Measurements from ENCODE around the gene DOCK8. TPM values are rescaled to one million over a fixed set of nuclear protein-coding genes. Genes with fewer than 3 reads are reported as not detected.
"Not testable (repeated sequence)": the region's sequence is repeated elsewhere in the genome, so short reads cannot be mapped to it uniquely, and the experiment has no call there.

DOCK8 gene
- total RNA-seq, 1 experiment from 2014 or later, result 1.4 TPM

DNA sequence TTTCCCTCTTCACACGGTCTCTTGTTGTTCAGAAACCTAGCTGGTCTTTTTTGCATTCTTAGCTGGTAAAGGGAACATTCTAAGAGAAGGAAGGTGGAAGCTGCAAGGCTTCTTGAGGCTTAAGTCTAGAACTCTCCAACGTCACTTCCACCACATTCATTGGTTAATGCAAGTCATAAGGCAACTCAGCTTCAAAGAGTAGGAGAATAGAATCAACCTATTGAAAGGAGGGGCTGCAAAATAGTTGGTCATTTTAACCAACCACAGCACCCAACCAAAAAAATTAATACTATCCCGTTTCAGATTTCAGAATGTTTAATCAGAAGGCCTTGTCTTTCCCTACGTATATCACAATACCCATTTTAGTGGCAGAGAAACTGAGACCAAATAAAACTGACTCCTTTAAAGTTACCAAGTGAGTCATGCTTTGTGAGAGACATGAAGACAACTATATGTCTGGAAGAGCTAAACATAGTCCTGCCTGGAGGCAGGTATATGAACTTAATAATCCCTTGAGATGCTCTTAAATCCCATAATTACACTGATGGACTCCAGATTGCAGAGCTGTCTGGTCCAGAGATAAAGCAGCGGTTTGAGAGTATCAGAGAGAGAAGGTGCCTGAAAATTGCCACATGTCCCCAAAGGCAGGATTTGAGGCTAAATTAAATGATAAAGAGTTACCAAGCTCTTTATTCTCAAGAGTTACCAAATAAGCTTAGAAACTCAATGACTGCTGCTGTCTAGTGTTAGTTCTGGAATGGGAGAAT lies 14.4 kb downstream of the DOCK8 start:
- Mint-ChIP-seq H3K27ac (no peak overlapping the region), H3K4me3 (no peak overlapping the region), H3K36me3 (ENCODE audit: insufficient read depth in 1 of 3, low read depth in 3 of 3) (no peaks in the 10 kb centered on the region), H3K9me3 (peaks cover 4 to 5% of the 10 kb centered on the region in 2 experiments; a peak in 2 of 5 replicates), H3K4me1 (no peaks in the 10 kb centered on the region), H3K27me3 (ENCODE audit: low read depth) (peaks cover 8% of the 10 kb centered on the region)
- H4K8ac ChIP-seq (replicated peaks; ENCODE audit: insufficient read length, low read depth, low read length), result no peak overlapping the region
- H4K20me1 ChIP-seq (ENCODE audit: control insufficient read depth, insufficient read depth, insufficient read length), result no peaks in the 10 kb centered on the region
- no peak overlapping the region for H2BK20ac ChIP-seq (ENCODE audit: low read depth, low read length, poor library complexity, severe bottlenecking)
- no peak overlapping the region for H3K56ac ChIP-seq (ENCODE audit: insufficient read length, low read depth, low read length)
- no peak overlapping the region for H3K4ac ChIP-seq (ENCODE audit: low read depth, low read length)
- H3K79me1 ChIP-seq (ENCODE audit: insufficient read depth, low read depth, low read length, poor library complexity, severe bottlenecking), result no peaks in the 10 kb centered on the region
- H2BK120ac ChIP-seq (ENCODE audit: low read depth, low read length, poor library complexity, severe bottlenecking), result no peak overlapping the region
- no peak overlapping the region for H3K27ac ChIP-seq (ENCODE audit: insufficient read length, low read depth, low read length)
- no peak overlapping the region for H2AK5ac ChIP-seq (ENCODE audit: insufficient read length, low read length)
- H3K9ac ChIP-seq (ENCODE audit: extremely low read depth, insufficient read length, low read length), result no peak overlapping the region
- no peak overlapping the region for H2BK12ac ChIP-seq (ENCODE audit: insufficient read length, low read depth, low read length)
- no peak overlapping the region for H3K14ac ChIP-seq (ENCODE audit: insufficient read depth, low read length)
- H3K23me2 ChIP-seq (ENCODE audit: insufficient read length, low read depth, low read length, poor library complexity, severe bottlenecking), result no peaks in the 10 kb centered on the region
- no peak overlapping the region for H2AFZ ChIP-seq (ENCODE audit: low read length)
- H4K91ac ChIP-seq (ENCODE audit: insufficient read length, low read depth, low read length), result no peak overlapping the region
- H3K79me2 ChIP-seq (ENCODE audit: insufficient read depth, low read length), result no peaks in the 10 kb centered on the region
- H2BK15ac ChIP-seq (ENCODE audit: low read depth, low read length), result no peak overlapping the region
- TF ChIP-seq, protein P1, sequence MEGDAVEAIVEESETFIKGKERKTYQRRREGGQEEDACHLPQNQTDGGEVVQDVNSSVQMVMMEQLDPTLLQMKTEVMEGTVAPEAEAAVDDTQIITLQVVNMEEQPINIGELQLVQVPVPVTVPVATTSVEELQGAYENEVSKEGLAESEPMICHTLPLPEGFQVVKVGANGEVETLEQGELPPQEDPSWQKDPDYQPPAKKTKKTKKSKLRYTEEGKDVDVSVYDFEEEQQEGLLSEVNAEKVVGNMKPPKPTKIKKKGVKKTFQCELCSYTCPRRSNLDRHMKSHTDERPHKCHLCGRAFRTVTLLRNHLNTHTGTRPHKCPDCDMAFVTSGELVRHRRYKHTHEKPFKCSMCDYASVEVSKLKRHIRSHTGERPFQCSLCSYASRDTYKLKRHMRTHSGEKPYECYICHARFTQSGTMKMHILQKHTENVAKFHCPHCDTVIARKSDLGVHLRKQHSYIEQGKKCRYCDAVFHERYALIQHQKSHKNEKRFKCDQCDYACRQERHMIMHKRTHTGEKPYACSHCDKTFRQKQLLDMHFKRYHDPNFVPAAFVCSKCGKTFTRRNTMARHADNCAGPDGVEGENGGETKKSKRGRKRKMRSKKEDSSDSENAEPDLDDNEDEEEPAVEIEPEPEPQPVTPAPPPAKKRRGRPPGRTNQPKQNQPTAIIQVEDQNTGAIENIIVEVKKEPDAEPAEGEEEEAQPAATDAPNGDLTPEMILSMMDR (conservative IDR thresholded peaks at IDR 0.05), result no peak
- no peak overlapping the region for H3T11ph ChIP-seq (ENCODE audit: low read length)
- H3K27me3 ChIP-seq (ENCODE audit: insufficient read depth, low read length), result no peaks in the 10 kb centered on the region
- H3K18ac ChIP-seq (ENCODE audit: insufficient read length, low read depth, low read length), result no peak overlapping the region
- WGBS (ENCODE audit: extremely low coverage, insufficient read length, low lambda C conversion rate), result no CpG with 5 or more reads among the region's 5 CpGs
- no peak for DNase-seq
- H3K4me1 ChIP-seq (ENCODE audit: insufficient read depth, low read length), result no peaks in the 10 kb centered on the region
- H4K5ac ChIP-seq (ENCODE audit: insufficient read length, low read depth, low read length), result no peak overlapping the region
- H3K9me3 ChIP-seq (ENCODE audit: control insufficient read depth, low read depth, low read length), result no peaks in the 10 kb centered on the region
- no peak overlapping the region for H3K4me2 ChIP-seq (ENCODE audit: insufficient read depth, insufficient read length, low read length)
- H2BK5ac ChIP-seq (ENCODE audit: insufficient read length, low read length), result no peak overlapping the region
- no peak overlapping the region for H3K23ac ChIP-seq (ENCODE audit: insufficient read length, low read depth, low read length)

DNA sequence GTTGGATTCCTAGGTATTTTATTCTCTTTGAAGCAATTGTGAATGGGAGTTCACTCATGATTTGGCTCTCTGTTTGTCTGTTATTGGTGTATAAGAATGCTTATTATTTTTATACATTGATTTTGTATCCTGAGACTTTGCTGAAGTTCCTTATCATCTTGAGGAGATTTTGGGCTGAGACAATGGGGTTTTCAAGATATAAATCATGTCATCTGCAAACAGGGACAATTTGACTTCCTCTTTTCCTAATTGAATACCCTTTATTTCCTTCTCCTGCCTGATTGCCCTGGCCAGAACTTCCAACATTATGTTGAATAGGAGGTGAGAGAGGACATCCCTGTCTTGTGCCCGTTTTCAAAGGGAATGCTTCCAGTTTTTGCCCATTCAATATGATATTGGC lies 17.0 kb downstream of the DOCK8 start:
- H3K27me3 Mint-ChIP-seq (ENCODE audit: low read depth), result peaks cover 10% of the 10 kb centered on the region
- H4K20me1 ChIP-seq (ENCODE audit: control insufficient read depth, insufficient read depth, insufficient read length); H3K9ac ChIP-seq (ENCODE audit: extremely low read depth, insufficient read length, low read length); H4K5ac ChIP-seq (ENCODE audit: insufficient read length, low read depth, low read length); H2AFZ ChIP-seq (ENCODE audit: low read length); H3K27me3 ChIP-seq (ENCODE audit: insufficient read depth, low read length); DNase-seq; H3K79me1 ChIP-seq (ENCODE audit: insufficient read depth, low read depth, low read length, poor library complexity, severe bottlenecking); H3K4me1 Mint-ChIP-seq; H3K23me2 ChIP-seq (ENCODE audit: insufficient read length, low read depth, low read length, poor library complexity, severe bottlenecking); H2AK5ac ChIP-seq (ENCODE audit: insufficient read length, low read length); H3K27ac ChIP-seq (ENCODE audit: insufficient read length, low read depth, low read length); H3K4ac ChIP-seq (ENCODE audit: low read depth, low read length); H2BK20ac ChIP-seq (ENCODE audit: low read depth, low read length, poor library complexity, severe bottlenecking); H3K18ac ChIP-seq (ENCODE audit: insufficient read length, low read depth, low read length); H2BK120ac ChIP-seq (ENCODE audit: low read depth, low read length, poor library complexity, severe bottlenecking); H3K4me3 Mint-ChIP-seq; H2BK5ac ChIP-seq (ENCODE audit: insufficient read length, low read length); H3K9me3 ChIP-seq (ENCODE audit: control insufficient read depth, low read depth, low read length); H2BK15ac ChIP-seq (ENCODE audit: low read depth, low read length); H3K4me1 ChIP-seq (ENCODE audit: insufficient read depth, low read length); H3K14ac ChIP-seq (ENCODE audit: insufficient read depth, low read length); H3K27ac Mint-ChIP-seq; H4K8ac ChIP-seq (replicated peaks; ENCODE audit: insufficient read length, low read depth, low read length); H2BK12ac ChIP-seq (ENCODE audit: insufficient read length, low read depth, low read length); H3K4me2 ChIP-seq (ENCODE audit: insufficient read depth, insufficient read length, low read length); H4K91ac ChIP-seq (ENCODE audit: insufficient read length, low read depth, low read length); H3K36me3 Mint-ChIP-seq (ENCODE audit: insufficient read depth in 1 of 3, low read depth in 3 of 3); H3K23ac ChIP-seq (ENCODE audit: insufficient read length, low read depth, low read length); H3K79me2 ChIP-seq (ENCODE audit: insufficient read depth, low read length); H3T11ph ChIP-seq (ENCODE audit: low read length); H3K56ac ChIP-seq (ENCODE audit: insufficient read length, low read depth, low read length): not testable (repeated sequence)
- peaks cover 17 to 23% of the 10 kb centered on the region in 2 experiments for H3K9me3 Mint-ChIP-seq
- WGBS (ENCODE audit: extremely low coverage, insufficient read length, low lambda C conversion rate), result no CpG with 5 or more reads among the region's 1 CpG
